GM19468 (cell line): Measurements from ENCODE around the gene HNRNPD.
"Not testable (repeated sequence)": the region's sequence is repeated elsewhere in the genome, so short reads cannot be mapped to it uniquely, and the experiment has no call there.

Experiments
- ATAC-seq: cut with Tn5 transposase; IDR thresholded peaks from one replicate; pipeline ENCODE4 v1.9.1; 2021; ENCODE audit warnings: mild to moderate bottlenecking, moderate library complexity, moderate number of reproducible peaks; ENCODE audit not compliant: unreplicated experiment; ENCODE audit errors: extremely low read depth

HNRNPD gene

GRCh38 chr4:82303063-82303462 is 70.7 kb downstream of the HNRNPD start:
- not testable (repeated sequence) for ATAC-seq
